GM21515 (cell line): ENCODE data around the gene RREB1.

Experiments
- ATAC-seq: cut with Tn5 transposase; IDR thresholded peaks from one replicate; pipeline ENCODE4 v1.9.1; 2021; ENCODE audit not compliant: unreplicated experiment

RREB1 gene

DNA sequence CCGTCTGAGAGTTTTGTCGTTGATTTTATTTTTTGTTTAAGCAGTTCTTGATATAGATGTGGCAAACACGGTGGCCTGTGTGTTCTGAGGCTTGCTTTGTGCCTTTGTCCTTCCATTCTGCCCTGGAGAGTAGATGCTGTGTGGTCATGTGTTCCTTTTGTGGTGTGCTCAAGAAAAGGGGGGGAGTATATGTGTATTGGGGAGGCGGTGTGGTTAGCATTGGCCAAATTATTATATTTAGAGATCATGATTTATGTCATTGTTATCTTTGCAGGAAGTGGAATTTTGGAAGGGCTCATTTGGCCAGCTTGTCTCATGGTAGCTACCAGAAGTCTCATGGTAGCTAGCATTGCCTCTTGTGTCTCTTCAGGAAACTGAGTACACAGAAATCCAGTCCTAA lies 16.4 kb downstream of the RREB1 start:
- ATAC-seq, result no peak

DNA sequence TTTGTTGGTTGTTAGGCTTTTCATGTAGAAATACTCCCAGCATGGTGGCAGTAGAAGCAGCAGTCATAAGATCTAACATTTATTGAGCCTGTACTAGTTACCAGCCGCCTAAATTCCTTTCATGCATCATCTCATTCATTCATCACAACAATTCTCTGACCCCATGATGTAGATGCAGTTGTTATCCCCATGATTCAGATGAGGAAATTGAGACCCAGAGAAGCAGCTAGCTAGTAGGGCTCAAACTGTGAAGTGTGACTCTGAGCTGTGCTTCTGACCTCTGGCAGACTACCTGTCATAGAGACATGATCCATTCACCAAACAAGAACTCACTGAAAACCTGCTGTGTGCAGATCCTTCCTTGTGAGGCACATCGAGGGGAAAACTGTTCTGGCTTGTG lies 16.9 kb downstream of the RREB1 start:
- no peak for ATAC-seq

- no peak for ATAC-seq
Observed at GRCh38 chr6:7125290-7125689, 17.5 kb downstream of the RREB1 start.

- no peak for ATAC-seq
Observed at GRCh38 chr6:7126754-7127153, 19.0 kb downstream of the RREB1 start.

- no peak for ATAC-seq
Observed at GRCh38 chr6:7127680-7128079, 19.9 kb downstream of the RREB1 start.

- ATAC-seq, result no peak
Observed at GRCh38 chr6:7129360-7129759, 21.6 kb downstream of the RREB1 start.

DNA sequence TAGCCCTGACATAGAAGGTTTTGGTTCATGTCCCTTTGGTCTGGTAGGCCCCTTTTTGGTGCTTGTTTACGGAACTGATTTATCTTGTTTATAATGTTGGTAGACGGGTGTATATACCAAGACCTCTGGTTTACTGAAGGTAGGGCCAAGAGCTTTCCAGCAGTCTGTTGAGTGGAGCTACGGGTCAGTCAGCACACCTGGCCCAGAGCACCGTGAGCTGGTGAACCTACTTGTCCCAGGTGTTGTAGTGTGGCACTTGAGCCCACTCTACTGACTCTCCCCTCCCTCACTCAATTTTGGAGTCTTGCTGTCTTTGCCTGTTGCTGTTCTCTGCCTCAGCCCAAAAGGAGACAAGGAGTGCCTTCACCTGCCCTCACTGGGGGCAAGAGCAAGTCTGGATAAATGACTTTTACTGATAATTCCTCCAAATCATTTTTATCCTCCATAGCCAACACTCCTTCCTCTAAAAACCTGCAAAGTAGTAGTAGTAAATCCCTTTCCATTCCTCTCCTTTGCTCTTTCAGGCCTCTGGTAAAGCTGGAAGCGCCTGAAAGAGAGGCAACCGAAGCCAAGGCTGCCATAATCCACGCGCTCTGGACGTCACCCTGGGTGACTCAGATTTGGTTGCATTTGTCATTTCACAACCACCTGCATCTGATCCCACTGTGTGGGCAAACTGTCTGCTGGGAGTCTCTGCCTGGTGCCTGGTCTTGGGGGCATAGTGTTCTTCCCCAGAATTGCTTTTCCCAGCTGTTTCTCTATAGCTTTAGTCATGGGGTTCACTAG lies 22.2 kb downstream of the RREB1 start:
- ATAC-seq, result no peak

- ATAC-seq, result no peak
Observed at GRCh38 chr6:7131390-7131789, 23.6 kb downstream of the RREB1 start.

- no peak for ATAC-seq
Observed at GRCh38 chr6:7132398-7133035, 24.8 kb downstream of the RREB1 start.

DNA sequence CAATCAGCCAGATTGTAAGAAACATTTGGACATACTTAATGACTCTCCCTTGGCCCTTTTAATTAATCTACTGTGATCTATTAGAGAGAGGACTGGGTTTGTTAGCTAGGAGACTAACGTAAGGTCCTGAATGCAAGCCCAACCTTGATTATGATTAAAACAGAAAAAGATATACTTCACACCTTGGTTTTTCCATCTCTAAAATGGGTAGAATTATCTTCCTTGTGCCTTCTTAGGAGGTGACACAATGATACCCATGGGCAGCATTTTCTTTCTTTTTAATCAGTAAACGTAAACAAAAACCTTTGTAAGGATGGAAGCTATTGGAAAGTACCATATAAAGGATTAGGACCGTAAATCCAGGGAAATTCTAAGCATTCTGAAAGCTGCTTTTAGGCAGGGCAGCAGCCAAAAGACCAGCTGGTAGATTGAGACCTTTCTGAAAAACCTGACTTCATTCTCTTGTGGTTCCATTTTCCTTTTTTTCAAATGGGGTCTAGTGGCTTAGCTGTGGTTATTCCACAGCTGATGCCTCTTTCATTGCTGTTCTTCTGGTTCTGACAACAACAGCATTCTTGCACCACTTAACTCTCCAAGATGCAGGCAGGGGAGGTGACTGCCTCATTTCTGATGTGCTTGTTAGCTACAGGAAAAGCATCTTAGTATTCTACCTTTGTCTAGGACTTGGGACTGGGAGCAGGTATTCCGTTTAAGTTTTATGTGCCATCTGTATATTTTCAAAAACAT lies 27.4 kb downstream of the RREB1 start:
- ATAC-seq, result no peak

- ATAC-seq, result no peak
Observed at GRCh38 chr6:7135755-7136154, 28.0 kb downstream of the RREB1 start.

DNA sequence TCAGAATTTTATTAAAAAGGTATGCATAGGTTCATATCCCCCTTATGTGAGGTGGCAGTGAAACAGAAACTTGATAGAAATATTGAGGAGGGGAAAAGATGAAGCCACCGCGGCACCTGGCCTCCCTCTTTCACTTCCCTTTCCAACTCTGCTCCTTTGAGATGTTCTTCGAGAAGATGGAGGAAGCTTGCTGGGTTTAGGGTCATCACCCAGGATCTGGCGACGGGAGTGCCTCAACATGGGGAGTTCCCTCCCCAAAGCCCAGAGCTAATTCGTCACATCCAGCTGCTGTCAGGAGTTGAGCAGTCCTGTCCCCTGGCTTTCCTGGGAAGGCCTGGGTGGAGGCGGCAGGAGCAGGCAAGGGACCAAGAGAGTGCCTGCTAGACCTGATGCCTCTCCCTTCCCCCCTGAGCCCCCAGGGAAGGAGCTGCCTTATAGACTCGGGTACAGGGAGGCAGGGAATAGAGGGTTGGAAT lies 29.1 kb downstream of the RREB1 start:
- ATAC-seq, result peak; percentile 37

GRCh38 chr6:7137335-7138045 lies 29.7 kb downstream of the RREB1 start:
- peak; percentile 44 for ATAC-seq

- ATAC-seq, result no peak
Observed at GRCh38 chr6:7138046-7138531, 30.3 kb downstream of the RREB1 start.

DNA sequence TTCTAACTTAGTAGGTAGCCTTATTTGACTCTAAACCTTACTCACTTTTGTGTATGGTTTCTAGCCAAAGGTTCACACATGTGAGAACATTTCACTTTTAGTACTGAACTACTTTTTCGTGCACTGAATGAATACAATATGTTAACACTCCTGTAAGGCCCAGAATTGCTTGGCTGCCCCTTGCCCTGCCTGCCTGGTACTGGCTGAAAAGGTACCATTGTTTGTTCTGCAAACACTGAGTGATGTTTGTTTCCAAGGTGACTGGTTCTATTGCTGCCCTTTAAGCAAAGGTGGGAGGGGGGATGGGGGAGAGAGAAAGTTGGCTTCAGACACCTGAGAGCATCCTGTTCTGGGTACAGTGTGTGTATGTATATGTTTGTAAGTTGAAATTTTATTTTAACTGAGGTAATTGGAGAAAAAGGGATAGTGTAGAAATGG lies 31.2 kb downstream of the RREB1 start:
- ATAC-seq, result no peak

GRCh38 chr6:7139835-7140470 lies 32.2 kb downstream of the RREB1 start:
- ATAC-seq, result no peak

DNA sequence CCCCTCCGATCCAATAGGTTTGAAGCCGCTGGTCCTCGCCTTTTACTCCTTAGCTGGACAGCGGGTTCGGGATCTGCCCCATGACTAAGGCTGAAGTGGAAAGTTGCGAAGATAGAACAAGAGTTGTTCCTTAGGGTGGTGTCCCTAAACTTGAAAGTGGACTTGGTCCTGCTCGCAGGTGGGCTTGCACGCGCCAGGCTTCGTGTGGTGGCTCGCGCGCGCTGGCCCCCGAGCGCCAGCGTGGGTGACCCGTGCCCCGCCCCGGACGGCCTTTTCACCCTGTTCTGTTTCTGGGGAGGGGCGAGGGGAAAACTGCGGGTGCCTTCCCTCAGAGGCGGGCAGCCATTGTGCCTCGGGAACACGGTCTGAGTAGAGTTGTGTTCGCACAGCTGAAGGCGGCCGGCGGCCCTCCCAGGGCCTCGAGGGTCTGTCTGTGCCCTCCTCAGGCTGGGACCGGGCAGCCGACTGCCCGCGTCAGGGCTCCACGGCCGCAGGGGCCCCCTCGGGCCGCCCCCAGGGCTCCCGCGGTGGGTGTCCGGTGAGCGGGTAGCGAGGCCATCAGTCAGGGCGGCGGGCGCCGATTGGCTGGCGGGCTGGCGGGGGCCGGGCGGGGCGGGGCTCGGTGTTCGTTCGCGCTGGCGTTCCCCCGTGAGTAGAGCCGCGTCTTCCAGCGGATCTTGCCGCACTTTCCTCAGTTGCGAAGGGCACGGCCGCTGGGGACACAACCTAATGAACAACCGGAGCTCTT lies 33.0 kb downstream of the RREB1 start:
- ATAC-seq, result peak; percentile 50

DNA sequence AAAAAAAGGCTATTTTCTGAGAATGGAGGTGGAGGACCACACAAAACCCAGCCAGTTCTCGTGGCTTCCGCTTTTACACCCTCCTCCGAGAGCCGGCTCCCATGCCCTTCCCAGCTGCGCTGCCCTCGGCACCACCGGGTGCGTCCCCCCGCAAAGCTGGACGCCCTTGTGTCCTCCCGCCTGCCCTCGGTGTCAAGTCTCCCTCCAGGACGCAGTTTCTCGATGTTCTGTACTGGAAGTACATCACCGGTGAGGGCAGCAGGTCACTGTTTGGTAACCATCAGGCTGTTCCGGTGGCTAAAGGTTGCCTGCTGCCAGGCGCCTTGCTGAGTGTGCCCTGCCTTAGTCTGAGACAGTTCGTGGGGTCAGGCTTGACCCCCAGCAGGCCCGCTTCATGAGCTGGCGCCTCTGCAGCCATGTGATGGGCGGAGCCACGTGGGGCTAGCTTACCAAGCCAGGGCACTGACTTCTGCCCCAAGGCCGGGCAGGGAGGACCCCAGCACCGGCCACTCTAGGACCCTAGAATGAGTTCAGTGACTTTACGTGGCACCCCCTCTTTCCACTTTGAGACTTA lies 34.6 kb downstream of the RREB1 start:
- ATAC-seq, result no peak

- ATAC-seq, result no peak
Observed at GRCh38 chr6:7142918-7143475, 35.2 kb downstream of the RREB1 start.
